GM12878 (cell line): ENCODE results near the gene CLDN9. TPM values are rescaled to one million over a fixed set of nuclear protein-coding genes. Genes with fewer than 3 reads are reported as not detected.

Experiments
- ATF7 ChIP-seq: fragments of 450-650 bp; IDR thresholded peaks from 2 replicates; pipeline ENCODE4 v1.6.1; 2016; ENCODE audit warnings: low read depth, mild to moderate bottlenecking
- CHD4 ChIP-seq: fragments of 200-600 bp; sonication (generic); IDR thresholded peaks from 2 replicates; pipeline ENCODE4 v1.6.1; 2016; ENCODE audit warnings: mild to moderate bottlenecking
- EP300 ChIP-seq, 2 experiments: fragments of 150-350 bp in 1 of 2; IDR thresholded peaks; 2 replicates each; pipeline ENCODE4 v1.6.1; 2011 to 2012; ENCODE audit warnings: low read depth in 2 of 2, low read length in 2 of 2, borderline replicate concordance in 1 of 2, improper control_type of control experiment in 1 of 2, inconsistent platforms in 1 of 2; ENCODE audit not compliant: control insufficient read depth in 1 of 2
- FOS ChIP-seq: IDR thresholded peaks from 3 replicates; pipeline ENCODE4 v1.6.1; 2011; ENCODE audit warnings: borderline replicate concordance; ENCODE audit not compliant: insufficient read length; ENCODE audit errors: extremely low read depth
- HDGF ChIP-seq: fragments of 450-650 bp; IDR thresholded peaks from 2 replicates; pipeline ENCODE4 v1.6.1; 2016; ENCODE audit warnings: antibody characterized with exemption
- IKZF1 ChIP-seq: fragments of 450-650 bp; conservative IDR thresholded peaks from 2 replicates; pipeline ENCODE4 v1.6.1; 2017; ENCODE audit warnings: antibody characterized with exemption, mild to moderate bottlenecking
- JUND ChIP-seq: IDR thresholded peaks from 2 replicates; pipeline ENCODE4 v1.6.1; 2012; ENCODE audit warnings: low read depth, mild to moderate bottlenecking, low read length, improper control_type of control experiment, moderate library complexity
- MYC ChIP-seq: IDR thresholded peaks from 2 replicates; pipeline ENCODE4 v1.6.1; 2011; ENCODE audit warnings: mild to moderate bottlenecking, low read length, moderate library complexity, inconsistent platforms; ENCODE audit not compliant: insufficient read depth, insufficient replicate concordance, insufficient read length, severe bottlenecking
- PML ChIP-seq: IDR thresholded peaks from 2 replicates; pipeline ENCODE4 v1.6.1; 2012; ENCODE audit warnings: low read length, inconsistent platforms
- SMAD5 ChIP-seq: IDR thresholded peaks from 2 replicates; pipeline ENCODE4 v1.6.1; 2016; ENCODE audit warnings: antibody characterized with exemption, low read depth
- SMARCA5 ChIP-seq: fragments of 450-650 bp; IDR thresholded peaks from 2 replicates; pipeline ENCODE4 v1.6.1; 2017; ENCODE audit warnings: mild to moderate bottlenecking
- SMC3 ChIP-seq: IDR thresholded peaks from 2 replicates; pipeline ENCODE4 v1.6.1; 2011; ENCODE audit warnings: low read length, improper control_type of control experiment, borderline replicate concordance
- STAT1 ChIP-seq: fragments of 450-650 bp; conservative IDR thresholded peaks from 2 replicates; pipeline ENCODE4 v1.6.1; 2014; ENCODE audit warnings: antibody characterized with exemption, mild to moderate bottlenecking
- SUPT20H ChIP-seq: IDR thresholded peaks from 2 replicates; pipeline ENCODE4 v1.6.1; 2011; ENCODE audit warnings: low read depth, mild to moderate bottlenecking, low read length, moderate library complexity, borderline replicate concordance; ENCODE audit not compliant: control insufficient read depth
- TCF12 ChIP-seq: IDR thresholded peaks from 2 replicates; pipeline ENCODE4 v1.6.1; 2011; ENCODE audit warnings: low read depth, mild to moderate bottlenecking, low read length
- ZNF274 ChIP-seq: IDR thresholded peaks from one replicate; pipeline ENCODE4 v1.8.0; 2011; ENCODE audit not compliant: insufficient read length, insufficient read depth
- polyA plus RNA-seq, 11 experiments: library from polyadenylated mRNA; depleted of rRNA in 4 of 11; unstranded in 6 of 11; stranded (reverse) in 5 of 11; fragments of >200 nt; fragmentation: Nextera tagmentation in 4 of 11; fragmentation: Illumina TruSeq in 1 of 11; extraction: Ambion mirVana in 4 of 11; extraction: Trizol in 1 of 11; gene quantifications; 1 replicate in 1 of 11; 2 replicates in 10 of 11; pipeline versions ENCODE4 v1.2.1 to v1.2.3, GENCODE V29; 2011 to 2016; ENCODE audit warnings: inconsistent platforms in 2 of 11, missing spikeins in 2 of 11, low read depth in 1 of 11
- total RNA-seq, 4 experiments: library from RNA; depleted of rRNA in 3 of 4; stranded (reverse); fragments of >200 nt in 3 of 4; fragmentation: Illumina TruSeq in 1 of 4; extraction: Trizol in 1 of 4; gene quantifications; 2 replicates each; pipeline versions ENCODE4 v1.2.1 to v1.2.3, GENCODE V29; 2013 to 2021
- TF ChIP-seq, protein P1 (sequence below): fragments of 450-650 bp; IDR thresholded peaks from 2 replicates; pipeline ENCODE4 v1.6.1; 2016; ENCODE audit warnings: mild to moderate bottlenecking
- TF ChIP-seq, protein P2 (sequence below): fragments of 450-650 bp; IDR thresholded peaks from 2 replicates; pipeline ENCODE4 v1.6.1; 2017; ENCODE audit warnings: mild to moderate bottlenecking, low read depth, inconsistent platforms; ENCODE audit not compliant: poor library complexity, severe bottlenecking
- TF ChIP-seq, protein P3 (sequence below): fragments of 450-650 bp; conservative IDR thresholded peaks from 2 replicates; pipeline ENCODE4 v1.6.1; 2017; ENCODE audit warnings: mild to moderate bottlenecking, moderate library complexity
- TF ChIP-seq, protein P4 (sequence below): fragments of 450-650 bp; formaldehyde crosslinking; IDR thresholded peaks from 2 replicates; pipeline ENCODE4 v1.5.0; 2022; ENCODE audit warnings: mild to moderate bottlenecking, missing genetic modification characterization
- TF ChIP-seq, protein P5 (sequence below): IDR thresholded peaks from 2 replicates; pipeline ENCODE4 v1.6.1; 2011; ENCODE audit warnings: borderline replicate concordance, low read depth, mild to moderate bottlenecking, moderate library complexity, low read length; ENCODE audit not compliant: insufficient read depth, poor library complexity, severe bottlenecking

CLDN9 gene
- total and polyA plus RNA-seq, 10 of the 15 experiments (the other 5 are each of a cell fraction or from before 2014, with no cell fraction given), result not detected

DNA sequence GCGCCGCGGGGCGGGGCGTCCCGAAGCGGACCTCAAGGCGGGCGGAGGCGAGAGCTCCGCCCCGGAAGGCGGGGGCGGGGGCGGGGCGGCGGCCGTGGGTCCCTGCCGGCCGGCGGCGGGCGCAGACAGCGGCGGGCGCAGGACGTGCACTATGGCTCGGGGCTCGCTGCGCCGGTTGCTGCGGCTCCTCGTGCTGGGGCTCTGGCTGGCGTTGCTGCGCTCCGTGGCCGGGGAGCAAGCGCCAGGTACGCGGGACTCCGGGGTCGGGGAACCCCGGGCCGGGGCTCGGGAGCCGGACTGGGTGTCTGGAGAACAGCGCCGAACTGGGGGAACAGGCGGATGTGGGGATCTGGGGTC, 7.5 kb downstream of the CLDN9 start, which contains the start of gene TNFRSF12A (continued):
- TF ChIP-seq SMAD5, result no peak
- TF ChIP-seq ATF7, result no peak
- TF ChIP-seq SMC3, result no peak
- TF ChIP-seq EP300 (IDR thresholded peaks at IDR 0.05; ENCODE audit: borderline replicate concordance in 1 of 2, control insufficient read depth in 1 of 2, low read depth in 2 of 2, low read length in 2 of 2), result no peak
- no peak for TF ChIP-seq ZNF274
- no peak for TF ChIP-seq JUND
- TF ChIP-seq, protein P1, sequence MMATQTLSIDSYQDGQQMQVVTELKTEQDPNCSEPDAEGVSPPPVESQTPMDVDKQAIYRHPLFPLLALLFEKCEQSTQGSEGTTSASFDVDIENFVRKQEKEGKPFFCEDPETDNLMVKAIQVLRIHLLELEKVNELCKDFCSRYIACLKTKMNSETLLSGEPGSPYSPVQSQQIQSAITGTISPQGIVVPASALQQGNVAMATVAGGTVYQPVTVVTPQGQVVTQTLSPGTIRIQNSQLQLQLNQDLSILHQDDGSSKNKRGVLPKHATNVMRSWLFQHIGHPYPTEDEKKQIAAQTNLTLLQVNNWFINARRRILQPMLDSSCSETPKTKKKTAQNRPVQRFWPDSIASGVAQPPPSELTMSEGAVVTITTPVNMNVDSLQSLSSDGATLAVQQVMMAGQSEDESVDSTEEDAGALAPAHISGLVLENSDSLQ, result no peak
- TF ChIP-seq SMARCA5, result no peak
- TF ChIP-seq, protein P2, sequence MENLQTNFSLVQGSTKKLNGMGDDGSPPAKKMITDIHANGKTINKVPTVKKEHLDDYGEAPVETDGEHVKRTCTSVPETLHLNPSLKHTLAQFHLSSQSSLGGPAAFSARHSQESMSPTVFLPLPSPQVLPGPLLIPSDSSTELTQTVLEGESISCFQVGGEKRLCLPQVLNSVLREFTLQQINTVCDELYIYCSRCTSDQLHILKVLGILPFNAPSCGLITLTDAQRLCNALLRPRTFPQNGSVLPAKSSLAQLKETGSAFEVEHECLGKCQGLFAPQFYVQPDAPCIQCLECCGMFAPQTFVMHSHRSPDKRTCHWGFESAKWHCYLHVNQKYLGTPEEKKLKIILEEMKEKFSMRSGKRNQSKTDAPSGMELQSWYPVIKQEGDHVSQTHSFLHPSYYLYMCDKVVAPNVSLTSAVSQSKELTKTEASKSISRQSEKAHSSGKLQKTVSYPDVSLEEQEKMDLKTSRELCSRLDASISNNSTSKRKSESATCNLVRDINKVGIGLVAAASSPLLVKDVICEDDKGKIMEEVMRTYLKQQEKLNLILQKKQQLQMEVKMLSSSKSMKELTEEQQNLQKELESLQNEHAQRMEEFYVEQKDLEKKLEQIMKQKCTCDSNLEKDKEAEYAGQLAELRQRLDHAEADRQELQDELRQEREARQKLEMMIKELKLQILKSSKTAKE, result no peak
- no peak for TF ChIP-seq TCF12
- 0 out of 2 replicates have a peak, but pooled peaks have one; percentile 41 for TF ChIP-seq IKZF1
- TF ChIP-seq SUPT20H, result no peak
- TF ChIP-seq, protein P3, sequence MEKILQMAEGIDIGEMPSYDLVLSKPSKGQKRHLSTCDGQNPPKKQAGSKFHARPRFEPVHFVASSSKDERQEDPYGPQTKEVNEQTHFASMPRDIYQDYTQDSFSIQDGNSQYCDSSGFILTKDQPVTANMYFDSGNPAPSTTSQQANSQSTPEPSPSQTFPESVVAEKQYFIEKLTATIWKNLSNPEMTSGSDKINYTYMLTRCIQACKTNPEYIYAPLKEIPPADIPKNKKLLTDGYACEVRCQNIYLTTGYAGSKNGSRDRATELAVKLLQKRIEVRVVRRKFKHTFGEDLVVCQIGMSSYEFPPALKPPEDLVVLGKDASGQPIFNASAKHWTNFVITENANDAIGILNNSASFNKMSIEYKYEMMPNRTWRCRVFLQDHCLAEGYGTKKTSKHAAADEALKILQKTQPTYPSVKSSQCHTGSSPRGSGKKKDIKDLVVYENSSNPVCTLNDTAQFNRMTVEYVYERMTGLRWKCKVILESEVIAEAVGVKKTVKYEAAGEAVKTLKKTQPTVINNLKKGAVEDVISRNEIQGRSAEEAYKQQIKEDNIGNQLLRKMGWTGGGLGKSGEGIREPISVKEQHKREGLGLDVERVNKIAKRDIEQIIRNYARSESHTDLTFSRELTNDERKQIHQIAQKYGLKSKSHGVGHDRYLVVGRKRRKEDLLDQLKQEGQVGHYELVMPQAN, result peak; percentile 65; the same call in 1 of the 2 replicates
- TF ChIP-seq, protein P4, sequence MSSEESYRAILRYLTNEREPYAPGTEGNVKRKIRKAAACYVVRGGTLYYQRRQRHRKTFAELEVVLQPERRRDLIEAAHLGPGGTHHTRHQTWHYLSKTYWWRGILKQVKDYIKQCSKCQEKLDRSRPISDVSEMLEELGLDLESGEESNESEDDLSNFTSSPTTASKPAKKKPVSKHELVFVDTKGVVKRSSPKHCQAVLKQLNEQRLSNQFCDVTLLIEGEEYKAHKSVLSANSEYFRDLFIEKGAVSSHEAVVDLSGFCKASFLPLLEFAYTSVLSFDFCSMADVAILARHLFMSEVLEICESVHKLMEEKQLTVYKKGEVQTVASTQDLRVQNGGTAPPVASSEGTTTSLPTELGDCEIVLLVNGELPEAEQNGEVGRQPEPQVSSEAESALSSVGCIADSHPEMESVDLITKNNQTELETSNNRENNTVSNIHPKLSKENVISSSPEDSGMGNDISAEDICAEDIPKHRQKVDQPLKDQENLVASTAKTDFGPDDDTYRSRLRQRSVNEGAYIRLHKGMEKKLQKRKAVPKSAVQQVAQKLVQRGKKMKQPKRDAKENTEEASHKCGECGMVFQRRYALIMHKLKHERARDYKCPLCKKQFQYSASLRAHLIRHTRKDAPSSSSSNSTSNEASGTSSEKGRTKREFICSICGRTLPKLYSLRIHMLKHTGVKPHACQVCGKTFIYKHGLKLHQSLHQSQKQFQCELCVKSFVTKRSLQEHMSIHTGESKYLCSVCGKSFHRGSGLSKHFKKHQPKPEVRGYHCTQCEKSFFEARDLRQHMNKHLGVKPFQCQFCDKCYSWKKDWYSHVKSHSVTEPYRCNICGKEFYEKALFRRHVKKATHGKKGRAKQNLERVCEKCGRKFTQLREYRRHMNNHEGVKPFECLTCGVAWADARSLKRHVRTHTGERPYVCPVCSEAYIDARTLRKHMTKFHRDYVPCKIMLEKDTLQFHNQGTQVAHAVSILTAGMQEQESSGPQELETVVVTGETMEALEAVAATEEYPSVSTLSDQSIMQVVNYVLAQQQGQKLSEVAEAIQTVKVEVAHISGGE (CRISPR knock-in tag), result no peak
- no peak for TF ChIP-seq PML
- no peak for TF ChIP-seq CHD4
- no peak for TF ChIP-seq STAT1
- TF ChIP-seq HDGF, result no peak
- no peak for TF ChIP-seq MYC
- no peak for TF ChIP-seq FOS
- TF ChIP-seq, protein P5, sequence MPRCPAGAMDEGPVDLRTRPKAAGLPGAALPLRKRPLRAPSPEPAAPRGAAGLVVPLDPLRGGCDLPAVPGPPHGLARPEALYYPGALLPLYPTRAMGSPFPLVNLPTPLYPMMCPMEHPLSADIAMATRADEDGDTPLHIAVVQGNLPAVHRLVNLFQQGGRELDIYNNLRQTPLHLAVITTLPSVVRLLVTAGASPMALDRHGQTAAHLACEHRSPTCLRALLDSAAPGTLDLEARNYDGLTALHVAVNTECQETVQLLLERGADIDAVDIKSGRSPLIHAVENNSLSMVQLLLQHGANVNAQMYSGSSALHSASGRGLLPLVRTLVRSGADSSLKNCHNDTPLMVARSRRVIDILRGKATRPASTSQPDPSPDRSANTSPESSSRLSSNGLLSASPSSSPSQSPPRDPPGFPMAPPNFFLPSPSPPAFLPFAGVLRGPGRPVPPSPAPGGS, result no peak
